HG03064 (cell line): Measurements from ENCODE around the gene ANKRD13D.

Experiments
- ATAC-seq: cut with Tn5 transposase; IDR thresholded peaks from one replicate; pipeline ENCODE4 v1.9.1; 2021; ENCODE audit warnings: low read depth; ENCODE audit not compliant: unreplicated experiment

The ANKRD13D gene

GRCh38 chr11:67272327-67273259, 16.5 kb upstream of the ANKRD13D start:
- ATAC-seq, result no peak

DNA sequence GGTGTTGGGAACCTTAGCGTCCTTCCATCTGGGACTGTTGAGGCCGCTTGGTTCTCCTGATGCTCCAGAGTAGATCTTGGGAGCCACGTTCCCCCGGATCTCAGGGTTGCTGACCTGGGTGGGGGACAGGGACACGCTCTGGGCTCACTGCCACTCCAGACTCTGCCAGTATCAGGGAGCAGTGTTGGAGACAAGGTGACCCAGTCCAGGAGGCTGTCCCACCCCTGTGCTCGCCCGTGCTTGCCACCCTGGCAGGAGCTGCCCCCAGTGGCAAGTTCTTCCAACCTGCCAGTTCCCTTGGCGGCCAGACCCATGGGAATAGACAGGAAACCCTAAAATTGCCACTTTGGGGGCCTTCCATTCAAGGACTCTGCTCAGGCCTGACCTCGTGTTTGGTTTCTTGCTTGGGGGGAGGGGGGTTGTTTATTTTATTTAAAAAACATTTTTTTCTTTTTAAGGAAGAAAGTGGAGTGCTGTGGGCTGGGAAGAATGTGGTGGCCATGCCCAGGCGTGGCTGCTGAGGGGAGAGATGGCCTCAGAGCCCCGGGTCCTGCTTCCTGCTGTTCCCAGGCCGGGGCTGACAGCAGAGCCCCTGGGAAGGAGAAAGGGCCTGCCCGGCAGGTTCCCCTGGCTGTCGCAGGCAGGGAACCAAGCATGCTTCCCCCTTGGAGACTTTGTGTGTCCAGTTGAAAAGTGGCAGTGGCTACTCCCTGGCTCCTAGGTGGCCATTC, 15.7 kb upstream of the ANKRD13D start:
- no peak for ATAC-seq

DNA sequence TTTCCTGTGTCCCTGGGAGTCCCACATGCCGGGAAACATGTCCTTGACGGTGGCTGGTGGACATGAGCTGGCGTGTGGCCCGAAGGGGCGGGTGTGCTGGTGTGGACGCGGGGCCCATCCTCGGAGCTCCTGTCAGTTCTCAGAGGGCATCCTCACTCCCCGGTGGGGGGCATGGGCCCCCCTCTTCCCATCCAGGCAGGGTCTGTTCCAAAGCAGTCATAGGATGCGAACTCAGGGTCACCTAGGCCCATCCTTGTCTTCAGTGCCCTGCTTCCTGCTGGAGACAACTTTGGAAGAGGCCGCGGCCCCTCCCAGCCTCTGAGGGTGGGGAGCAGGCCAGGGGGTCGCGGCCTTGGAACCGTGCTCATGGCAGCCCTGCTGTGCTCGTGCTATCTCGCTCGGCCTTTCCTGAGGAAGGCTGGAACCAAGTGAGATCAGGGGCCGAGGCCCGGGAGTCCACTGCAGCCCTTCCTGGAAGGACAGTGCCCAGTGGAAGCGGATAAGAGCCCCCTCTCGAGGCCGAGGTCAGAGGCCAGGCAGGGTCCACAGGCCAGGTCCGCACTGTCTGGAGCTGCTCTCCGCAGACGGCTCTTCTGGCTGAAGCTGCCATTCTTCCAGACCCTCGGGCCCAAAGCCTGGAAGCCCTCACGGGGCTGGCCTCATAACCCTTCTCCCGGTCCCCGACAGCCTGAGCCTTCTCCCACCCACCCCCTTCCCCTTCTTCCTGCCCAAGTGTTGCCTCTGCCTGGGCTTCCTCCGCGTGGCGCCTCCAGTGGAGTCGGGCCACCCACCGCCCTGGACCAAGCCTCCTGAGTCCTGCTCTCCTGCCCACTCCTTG, 14.1 kb upstream of the ANKRD13D start:
- ATAC-seq, result no peak

DNA sequence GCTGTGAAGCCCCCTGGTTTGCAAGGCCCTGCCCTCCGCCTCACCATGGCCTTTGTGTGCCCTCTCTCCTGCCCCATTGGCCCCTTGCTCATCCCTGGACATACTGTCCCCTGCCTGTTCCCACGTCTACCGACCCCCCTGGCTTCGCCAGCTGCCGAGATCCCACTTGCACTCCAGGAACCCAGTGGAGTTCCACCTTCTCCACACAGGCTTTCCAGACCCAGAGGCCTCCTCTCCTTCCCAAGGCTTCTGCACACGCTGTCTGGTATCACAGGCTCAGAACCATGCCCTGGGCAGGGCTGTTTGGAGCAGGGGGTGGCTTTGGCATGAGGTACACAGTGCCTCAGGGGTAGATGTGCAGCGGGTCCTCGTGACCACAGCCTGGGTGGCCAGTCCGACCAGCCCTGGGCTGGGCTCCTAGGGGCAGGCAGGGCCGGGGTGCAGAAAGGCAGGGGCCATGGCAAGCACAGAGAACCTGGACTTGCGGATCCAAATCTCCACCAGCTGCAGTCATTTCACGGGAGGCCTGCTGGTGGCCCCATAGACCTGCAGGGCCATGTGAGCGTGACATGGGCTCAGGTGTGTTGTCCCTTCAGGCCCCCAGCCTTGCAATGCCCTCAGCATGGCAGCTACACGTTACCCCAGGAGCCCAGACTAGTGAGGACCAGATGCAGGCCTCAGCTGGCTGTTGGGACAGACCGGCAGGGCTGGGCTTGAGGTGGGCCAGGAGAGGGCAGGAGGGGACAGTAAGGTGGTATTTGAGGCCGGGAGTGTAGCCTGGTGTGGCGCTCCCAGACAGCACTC, 13.3 kb upstream of the ANKRD13D start:
- ATAC-seq, result no peak

- peak; percentile 24 for ATAC-seq
These were observed 12.3 kb upstream of the ANKRD13D start for GRCh38 chr11:67276781-67277230.

DNA sequence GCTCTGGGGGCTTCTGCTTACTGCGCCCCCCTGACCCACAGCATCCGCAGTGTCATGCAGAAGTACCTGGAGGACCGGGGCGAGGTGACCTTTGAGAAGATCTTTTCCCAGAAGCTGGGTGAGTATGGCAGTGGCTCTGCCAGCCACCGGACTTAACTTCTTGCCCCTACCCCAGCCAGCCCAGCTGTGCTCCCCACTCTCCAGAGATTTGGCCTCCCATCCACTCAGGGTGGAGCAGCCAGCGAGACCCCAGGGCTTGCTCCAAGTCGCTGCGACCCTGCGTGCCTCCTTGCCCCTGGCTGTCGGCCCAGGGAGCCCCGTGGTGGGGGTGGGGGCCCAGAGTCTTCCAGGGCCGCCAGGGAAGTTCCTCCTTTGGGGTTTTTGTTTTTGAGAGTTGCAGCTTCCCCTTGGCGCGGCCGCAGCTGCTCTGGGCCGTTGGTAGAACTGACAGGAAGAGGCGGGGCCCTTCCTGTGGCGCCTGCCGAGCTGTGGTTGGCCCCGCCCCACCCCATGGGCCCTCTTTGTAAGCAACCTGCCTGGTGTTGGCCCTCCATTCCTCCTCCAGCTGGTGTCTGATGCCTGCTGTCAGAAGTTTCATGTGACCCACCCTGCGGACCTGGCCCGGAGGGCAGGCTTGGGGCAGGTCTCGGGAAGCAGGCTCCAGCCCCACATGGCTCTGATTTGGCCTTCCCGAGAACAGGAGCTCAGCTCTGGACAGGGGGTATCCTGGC, 11.7 kb upstream of the ANKRD13D start:
- peak; percentile 68 for ATAC-seq

GRCh38 chr11:67278135-67278938, 10.8 kb upstream of the ANKRD13D start:
- ATAC-seq, result no peak

DNA sequence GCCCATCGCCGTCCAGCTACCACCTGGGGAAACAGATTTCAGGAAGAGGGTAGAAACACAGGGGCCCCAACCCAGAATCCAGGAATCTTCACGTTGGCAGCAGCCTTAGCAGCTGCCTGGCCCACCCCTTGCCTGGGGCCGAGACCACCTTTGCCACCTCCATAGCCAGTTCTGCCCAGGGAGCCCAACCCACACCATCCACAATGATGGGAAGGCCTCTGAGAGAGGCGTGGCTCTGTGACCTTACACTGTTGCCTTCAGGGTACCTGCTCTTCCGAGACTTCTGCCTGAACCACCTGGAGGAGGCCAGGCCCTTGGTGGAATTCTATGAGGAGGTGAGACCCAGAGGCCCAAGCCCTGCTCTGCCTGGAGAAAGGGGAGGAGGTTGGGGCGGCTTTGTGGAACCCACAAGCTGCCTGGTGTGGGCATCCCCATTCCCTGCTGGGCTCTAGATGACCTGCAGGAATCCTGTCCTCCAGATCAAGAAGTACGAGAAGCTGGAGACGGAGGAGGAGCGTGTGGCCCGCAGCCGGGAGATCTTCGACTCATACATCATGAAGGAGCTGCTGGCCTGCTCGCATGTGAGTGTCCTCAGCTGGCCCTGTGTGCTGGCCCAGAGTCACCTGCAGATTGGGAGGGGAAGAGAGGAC, 10.0 kb upstream of the ANKRD13D start:
- no peak for ATAC-seq

DNA sequence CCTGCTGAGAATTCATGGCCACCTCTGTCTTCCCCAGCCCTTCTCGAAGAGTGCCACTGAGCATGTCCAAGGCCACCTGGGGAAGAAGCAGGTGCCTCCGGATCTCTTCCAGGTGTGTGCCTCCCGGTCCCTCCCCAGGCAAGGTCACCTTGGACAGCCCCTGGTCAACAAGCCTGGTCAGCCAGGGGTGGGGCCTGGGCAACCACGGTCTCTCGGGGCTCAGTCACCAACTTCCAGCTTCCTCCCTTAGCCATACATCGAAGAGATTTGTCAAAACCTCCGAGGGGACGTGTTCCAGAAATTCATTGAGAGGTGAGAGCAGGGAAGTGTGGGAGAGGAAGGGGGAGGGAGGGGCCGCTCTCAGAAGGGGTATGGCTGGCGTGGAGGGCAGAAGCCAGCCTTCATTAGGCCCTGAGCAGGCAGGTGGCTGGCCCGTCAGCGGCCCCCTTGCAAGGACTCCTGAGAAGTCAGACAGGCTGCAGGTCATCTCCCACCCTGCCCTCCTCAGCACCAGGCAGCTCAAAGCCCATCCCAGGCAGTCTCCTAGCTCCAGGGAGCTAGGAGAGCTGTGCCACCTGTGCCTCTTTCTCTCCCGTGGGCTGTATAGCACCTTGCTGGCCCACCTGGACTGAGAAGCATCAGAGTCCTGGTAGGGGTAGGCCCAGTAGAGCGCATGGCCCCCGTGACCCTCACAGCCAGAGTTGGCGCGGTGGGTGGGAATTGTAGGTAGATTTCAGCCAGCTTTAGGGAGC, 9.3 kb upstream of the ANKRD13D start:
- ATAC-seq, result no peak

GRCh38 chr11:67280341-67280787, 8.7 kb upstream of the ANKRD13D start:
- no peak for ATAC-seq

DNA sequence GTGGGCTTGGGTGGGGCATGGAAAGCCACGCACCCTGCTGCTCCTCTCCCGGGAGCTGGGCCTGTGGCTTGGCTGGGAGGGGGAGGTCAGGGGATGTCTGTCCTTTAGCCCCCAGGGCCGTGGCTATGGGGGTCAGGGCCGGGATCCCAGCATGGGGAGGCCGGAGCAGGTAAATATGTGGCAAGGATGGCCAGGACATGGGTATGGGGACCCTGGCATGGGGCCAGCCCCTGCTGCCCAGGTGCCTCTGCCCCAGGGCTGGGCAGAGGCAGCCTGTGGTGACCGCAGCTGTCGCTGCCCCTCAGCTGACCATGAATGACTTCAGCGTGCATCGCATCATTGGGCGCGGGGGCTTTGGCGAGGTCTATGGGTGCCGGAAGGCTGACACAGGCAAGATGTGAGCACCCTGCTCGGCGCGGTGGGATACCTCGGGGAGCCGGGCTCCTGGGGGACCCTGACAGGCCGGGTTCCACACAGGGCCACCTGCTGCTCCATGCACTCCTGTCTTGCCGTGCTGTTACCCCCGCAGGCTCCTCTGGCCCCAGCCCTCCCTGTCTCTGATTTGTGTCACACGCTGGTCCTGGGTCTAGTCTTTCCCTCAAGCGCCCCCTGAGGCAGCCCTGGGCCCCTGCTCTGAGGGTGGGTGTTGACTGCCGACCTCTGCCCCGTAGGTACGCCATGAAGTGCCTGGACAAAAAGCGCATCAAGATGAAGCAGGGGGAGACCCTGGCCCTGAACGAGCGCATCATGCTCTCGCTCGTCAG, 8.1 kb upstream of the ANKRD13D start:
- ATAC-seq, result no peak

- no peak for ATAC-seq
These were observed 7.5 kb upstream of the ANKRD13D start for GRCh38 chr11:67281552-67282150.

GRCh38 chr11:67282155-67282875, 6.8 kb upstream of the ANKRD13D start:
- no peak for ATAC-seq

GRCh38 chr11:67282876-67283371, 6.2 kb upstream of the ANKRD13D start:
- no peak for ATAC-seq

DNA sequence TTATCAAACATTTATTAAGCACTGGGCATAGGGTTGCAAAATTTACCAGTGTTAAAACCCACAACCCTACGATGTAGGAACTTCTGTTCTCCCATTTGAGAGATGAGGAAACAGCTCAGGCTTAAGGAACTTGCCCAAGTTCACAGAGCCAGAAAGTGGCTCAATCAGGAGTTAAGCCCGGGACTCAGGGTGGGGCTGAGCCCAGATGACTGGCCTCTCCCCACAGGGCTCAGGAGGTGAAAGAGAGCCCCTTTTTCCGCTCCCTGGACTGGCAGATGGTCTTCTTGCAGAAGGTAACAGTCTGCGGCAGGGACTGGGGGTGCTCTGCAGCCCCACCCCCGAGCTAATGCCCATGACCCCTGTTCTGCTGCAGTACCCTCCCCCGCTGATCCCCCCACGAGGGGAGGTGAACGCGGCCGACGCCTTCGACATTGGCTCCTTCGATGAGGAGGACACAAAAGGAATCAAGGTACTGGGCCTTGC, 5.6 kb upstream of the ANKRD13D start:
- ATAC-seq, result no peak
